GM19099 (cell line): ENCODE measurements around the gene SH3PXD2A.

Experiments used
- POLR2A ChIP-seq: IDR thresholded peaks from 3 replicates; pipeline ENCODE4 v1.6.1; 2011; ENCODE audit warnings: low read depth; ENCODE audit not compliant: insufficient read length; ENCODE audit errors: extremely low read depth

The SH3PXD2A gene

DNA sequence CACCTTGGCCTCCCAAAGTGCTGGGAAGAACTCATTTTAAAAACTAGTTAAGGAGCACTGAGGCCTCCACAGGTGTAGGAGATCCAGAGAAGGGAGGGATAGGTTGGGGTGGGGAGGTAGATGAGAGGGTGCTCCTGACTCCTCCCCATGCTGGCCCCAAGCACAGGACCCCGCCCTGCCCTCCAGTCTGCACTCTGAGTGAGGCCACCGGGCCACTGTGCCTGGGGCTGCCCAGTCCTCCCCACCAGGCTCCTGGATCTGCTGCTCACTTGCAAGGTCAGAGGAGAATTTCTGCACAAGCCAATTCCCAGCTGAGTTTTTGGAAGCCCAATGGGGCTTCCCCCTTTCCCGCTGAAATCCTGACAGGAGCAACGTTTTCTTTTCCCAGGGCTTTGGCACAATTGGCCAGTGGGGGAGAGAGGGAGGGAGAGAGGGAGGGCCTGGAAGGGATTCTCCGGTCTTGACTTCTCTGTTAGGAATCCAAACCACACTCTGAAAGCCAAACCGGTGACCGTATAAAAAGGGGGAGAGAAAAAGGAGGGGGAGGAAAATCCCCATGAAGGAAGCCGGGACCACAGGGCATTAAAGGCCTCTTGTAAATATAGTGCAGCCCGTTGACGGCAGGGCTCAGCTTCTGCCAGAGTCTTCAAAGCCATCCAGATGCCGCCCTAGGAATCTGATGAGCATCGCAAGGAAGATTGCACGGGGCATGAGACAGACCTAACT lies 116.2 kb downstream of the SH3PXD2A start:
- no peak for TF ChIP-seq POLR2A

DNA sequence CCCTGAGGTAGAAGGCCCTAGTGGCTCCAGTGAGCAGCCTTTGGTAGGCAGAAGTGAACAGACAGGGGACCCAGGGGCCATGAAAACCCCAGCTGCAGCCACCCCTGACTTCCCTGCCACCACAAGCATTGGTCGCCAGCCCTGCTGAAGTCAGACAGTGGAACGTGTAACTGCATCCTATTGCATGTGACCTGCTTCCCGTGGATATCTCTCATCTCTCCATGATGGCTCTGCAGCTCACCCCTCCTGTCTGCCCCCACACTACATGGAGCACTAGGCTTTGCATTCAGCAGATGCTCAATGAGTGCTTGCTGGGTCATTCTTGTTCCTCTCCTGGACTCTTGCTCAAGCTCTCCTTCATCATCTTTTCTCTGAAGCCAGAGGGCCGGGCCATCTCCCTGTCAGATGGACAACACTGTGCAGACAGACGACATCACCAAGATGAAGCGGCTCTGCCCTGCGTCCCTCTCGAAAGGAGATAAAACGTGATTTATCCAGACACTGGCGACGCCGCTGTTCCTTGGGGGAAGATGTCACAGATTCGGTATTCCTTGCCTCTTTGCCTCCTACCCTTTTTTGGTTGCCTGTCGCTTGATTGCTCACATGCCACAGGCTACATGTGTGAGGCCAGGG lies 117.5 kb downstream of the SH3PXD2A start:
- no peak for TF ChIP-seq POLR2A

- TF ChIP-seq POLR2A = no peak
These were observed 118.6 kb downstream of the SH3PXD2A start for GRCh38 chr10:103736763-103737162.

DNA sequence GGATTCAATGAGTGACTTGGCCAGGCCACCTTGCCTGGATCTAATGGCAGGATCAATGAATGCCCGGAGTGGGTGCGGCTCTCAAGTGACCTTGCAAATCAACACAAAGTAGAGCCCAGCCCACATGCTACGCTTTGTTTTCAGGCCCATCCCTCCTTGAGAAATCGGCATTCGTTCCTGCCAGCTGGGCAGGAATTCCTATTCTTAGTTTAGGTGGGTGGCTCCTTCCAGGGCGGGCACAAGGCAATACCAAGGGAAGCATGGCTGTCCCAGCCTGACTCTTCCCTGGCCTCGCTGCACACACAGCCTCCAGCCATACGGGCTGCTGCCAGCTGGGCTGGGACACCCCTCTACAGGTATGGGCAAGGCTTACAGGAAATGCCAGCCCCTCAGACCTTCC lies 119.3 kb downstream of the SH3PXD2A start:
- TF ChIP-seq POLR2A = no peak

DNA sequence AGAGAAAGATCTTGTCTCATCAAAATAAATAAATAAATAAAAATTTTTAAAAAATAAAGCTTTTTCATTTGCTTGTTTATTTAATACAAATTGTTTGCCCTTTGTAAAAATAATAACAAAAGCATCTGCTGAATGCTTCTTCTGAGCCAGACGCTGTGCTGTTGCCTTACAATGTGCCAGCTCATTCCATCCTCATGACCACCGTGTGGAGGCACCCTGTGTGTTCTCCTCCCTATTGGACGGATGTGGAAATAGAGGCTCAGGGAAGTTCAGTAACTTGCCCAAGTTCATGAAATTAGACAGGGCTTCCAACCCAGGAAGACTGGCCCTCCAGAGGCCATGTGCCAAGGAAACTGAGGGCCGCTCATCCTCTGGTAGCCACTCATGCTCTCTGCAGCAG lies 120.6 kb downstream of the SH3PXD2A start:
- TF ChIP-seq POLR2A = no peak

DNA sequence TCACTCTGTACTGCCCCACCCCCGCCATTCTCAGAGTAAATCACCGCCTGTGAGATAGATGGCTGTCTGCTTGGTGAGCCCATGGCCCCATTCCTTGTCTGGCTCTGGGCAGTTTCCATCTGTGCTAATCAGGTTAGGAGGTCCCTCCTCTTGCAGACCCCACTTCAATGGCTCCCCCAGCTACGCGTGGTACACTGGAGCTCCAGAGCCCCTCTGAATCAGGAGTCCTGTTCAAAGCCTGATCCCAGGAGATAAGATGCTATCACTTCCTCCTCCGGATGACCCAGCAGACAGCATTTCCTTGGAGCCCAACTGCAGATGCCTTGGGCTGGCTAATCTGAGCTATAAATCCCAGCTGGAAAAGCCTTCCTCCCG lies 122.3 kb downstream of the SH3PXD2A start:
- no peak for TF ChIP-seq POLR2A

DNA sequence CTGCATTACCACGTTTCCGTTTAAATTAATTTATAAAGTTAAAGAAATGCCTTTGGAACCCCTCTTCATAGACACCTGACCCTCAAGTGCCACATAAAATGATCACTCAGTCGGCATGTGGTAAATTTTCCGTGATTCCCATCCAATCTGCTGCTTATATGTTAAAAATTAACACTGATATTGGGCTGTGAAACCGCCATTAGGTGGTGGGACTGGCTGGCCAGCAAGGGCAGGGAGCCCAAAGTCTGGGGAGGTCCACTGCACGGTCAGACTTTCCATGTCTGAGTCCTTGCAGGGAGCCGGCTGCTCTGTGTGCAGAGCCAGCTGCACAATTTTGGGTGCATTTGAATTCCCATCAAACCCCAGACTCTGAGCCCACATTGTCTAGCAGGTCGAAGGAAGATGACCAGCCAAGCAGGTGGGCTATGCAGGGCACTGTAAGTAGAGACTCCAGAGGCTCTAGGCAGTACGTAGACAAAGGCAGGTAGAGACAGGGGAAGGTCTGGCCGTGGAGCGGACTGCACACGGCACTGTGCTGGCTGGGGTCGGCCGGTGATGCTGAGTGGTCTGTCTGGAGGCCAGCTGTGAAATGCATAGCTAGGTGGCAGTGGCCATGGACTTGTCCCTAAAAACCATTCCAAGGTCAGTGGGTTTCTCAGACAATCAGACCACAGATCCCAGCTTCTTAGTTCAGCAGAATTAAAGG lies 122.9 kb downstream of the SH3PXD2A start:
- TF ChIP-seq POLR2A = no peak

DNA sequence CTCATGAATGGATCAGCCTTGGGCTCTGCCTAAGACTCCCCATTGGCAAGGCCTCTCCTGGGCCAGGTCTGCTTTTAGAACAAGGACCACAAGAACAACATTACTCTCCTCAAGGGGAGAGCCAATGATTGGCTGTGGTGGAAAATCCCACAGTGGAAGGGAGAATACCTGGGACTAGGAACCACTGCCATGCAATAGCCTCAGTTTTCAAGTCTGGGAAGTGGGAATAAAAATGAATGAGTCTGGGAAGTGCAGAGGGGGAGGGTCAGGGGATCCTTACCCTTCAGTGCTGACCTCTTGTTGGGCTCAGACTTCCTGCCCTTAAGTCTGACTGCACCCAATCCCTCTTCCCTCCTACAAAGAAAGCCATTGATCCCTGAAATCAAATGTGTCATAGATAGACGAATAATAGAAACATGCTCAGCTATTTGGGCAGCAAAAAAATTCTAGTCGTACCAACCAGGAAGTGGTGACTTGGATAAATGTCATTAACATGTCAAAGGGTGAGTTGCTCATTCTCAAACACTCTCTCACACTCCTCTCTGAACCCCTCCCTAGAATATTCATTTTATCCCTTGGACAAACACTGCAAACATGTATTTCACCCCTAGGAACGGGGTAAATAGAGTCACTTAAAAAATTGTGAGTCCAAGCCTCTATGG lies 123.6 kb downstream of the SH3PXD2A start:
- no peak for TF ChIP-seq POLR2A

- TF ChIP-seq POLR2A = no peak
These were observed 125.5 kb downstream of the SH3PXD2A start for GRCh38 chr10:103729851-103730250.

DNA sequence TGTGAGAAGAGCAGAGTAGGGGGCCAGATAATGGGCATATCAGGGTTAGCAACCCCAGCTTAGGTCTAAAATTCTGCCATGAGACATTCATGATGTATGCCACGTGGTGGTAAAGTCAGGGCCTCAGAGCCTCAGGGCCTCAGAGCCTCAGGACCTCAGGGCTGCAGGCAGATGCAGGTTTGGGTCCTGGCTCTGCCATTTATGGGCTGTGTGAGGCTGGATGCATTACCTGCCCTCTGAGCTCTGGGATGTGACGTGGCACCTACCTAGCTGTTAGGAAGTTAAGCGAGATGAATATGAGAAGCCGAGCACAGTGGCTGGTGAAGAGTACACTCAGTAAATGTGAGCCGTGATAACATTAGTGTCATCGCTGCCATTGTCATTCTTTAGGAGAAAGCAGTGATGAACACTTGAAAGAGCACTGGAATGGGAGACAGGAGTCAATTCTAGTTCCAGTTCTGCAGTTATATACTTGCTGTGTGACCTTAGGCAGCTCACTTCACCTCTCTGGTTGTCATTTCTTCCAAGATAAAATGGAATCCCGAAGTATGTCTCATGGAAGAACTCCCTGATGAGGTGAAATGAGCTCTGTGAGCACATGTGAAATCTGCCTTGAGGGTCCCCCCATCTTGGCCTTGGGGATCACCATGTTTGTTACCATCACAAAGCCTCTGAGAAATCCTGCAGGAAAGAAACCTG lies 127.2 kb downstream of the SH3PXD2A start:
- TF ChIP-seq POLR2A = no peak

GRCh38 chr10:103727546-103727963 lies 127.8 kb downstream of the SH3PXD2A start:
- no peak for TF ChIP-seq POLR2A

- no peak for TF ChIP-seq POLR2A
These were observed 128.7 kb downstream of the SH3PXD2A start for GRCh38 chr10:103726637-103727036.

DNA sequence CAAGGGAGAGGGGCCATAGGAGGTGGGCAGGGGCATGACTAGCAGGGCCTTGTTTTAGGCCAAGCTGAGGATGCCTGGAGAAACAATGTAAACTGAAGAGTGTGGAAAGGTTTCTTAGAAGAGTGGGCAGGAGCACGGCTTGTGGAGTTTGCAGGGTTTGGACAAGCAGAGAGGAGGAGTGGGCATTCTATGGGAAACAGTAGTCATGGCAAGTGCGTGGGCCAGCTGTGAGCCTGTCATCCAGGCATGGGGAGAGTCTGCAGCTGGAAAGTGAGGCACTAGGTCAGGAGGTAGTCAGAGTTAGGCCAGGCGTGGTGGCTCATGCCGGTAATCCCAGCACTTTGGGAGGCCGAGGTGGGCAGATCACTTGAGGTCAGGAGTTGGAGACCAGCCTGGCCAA lies 130.1 kb downstream of the SH3PXD2A start:
- TF ChIP-seq POLR2A = no peak

- TF ChIP-seq POLR2A = no peak
These were observed 130.6 kb downstream of the SH3PXD2A start for GRCh38 chr10:103724771-103725170.

- no peak for TF ChIP-seq POLR2A
These were observed 131.3 kb downstream of the SH3PXD2A start for GRCh38 chr10:103724074-103724473.

GRCh38 chr10:103723557-103723956 lies 131.8 kb downstream of the SH3PXD2A start:
- TF ChIP-seq POLR2A = no peak

GRCh38 chr10:103722632-103723031 lies 132.7 kb downstream of the SH3PXD2A start:
- TF ChIP-seq POLR2A = no peak
